Neural cell (in vitro differentiated cells): ENCODE data around the gene FADD. TPM values are rescaled to one million over a fixed set of nuclear protein-coding genes. Genes with fewer than 3 reads are reported as not detected.

Source experiments
- H2AFZ ChIP-seq: fragments of 200-600, 300-800 bp; sonication (generic), shearing (Covaris generic); 2 replicates; pipeline ENCODE4 v1.6.0; 2014; ENCODE audit warnings: low read depth, mild to moderate bottlenecking, antibody characterized with exemption, low read length, moderate library complexity
- H3F3A ChIP-seq: fragments of 200-600 bp; shearing (Covaris generic); 2 replicates; pipeline ENCODE4 v1.6.1; 2016; ENCODE audit warnings: mild to moderate bottlenecking, moderate library complexity, mixed read lengths, antibody characterized with exemption, low read length; ENCODE audit not compliant: insufficient read depth, poor library complexity, severe bottlenecking
- H3K27ac ChIP-seq: fragments of 200-600, 300-800 bp; sonication (generic), shearing (Covaris generic); 2 replicates; pipeline ENCODE4 v1.5.1; 2014; ENCODE audit warnings: mild to moderate bottlenecking, low read length, moderate library complexity
- H3K27me3 ChIP-seq: fragments of 300-800, 200-600 bp; sonication (generic), shearing (Covaris generic); 2 replicates; pipeline ENCODE4 v1.6.0; 2014; ENCODE audit warnings: mild to moderate bottlenecking, low read depth, low read length, moderate library complexity; ENCODE audit not compliant: insufficient read depth
- H3K36me3 ChIP-seq: fragments of 300-800, 200-600 bp; sonication (generic), shearing (Covaris generic); 2 replicates; pipeline ENCODE4 v1.5.1; 2014; ENCODE audit warnings: mild to moderate bottlenecking, antibody characterized with exemption, low read length, moderate library complexity; ENCODE audit not compliant: insufficient read depth
- H3K4me2 ChIP-seq: fragments of 300-800, 200-600 bp; sonication (generic), shearing (Covaris generic); 2 replicates; pipeline ENCODE4 v1.6.0; 2014; ENCODE audit warnings: mild to moderate bottlenecking, low read length
- H3K4me3 ChIP-seq: fragments of 300-800, 200-600 bp; sonication (generic), shearing (Covaris generic); 2 replicates; pipeline ENCODE4 v1.5.1; 2014; ENCODE audit warnings: mild to moderate bottlenecking, low read length, moderate library complexity
- H3K79me2 ChIP-seq: fragments of 200-600 bp; shearing (Covaris generic); replicated peaks from 2 replicates; pipeline ENCODE4 v1.6.0; 2014; ENCODE audit warnings: mild to moderate bottlenecking, low read length, moderate library complexity; ENCODE audit not compliant: insufficient read depth
- H3K9ac ChIP-seq: fragments of 300-800, 200-600 bp; sonication (generic), shearing (Covaris generic); 2 replicates; pipeline ENCODE4 v1.6.1; 2016; ENCODE audit warnings: mild to moderate bottlenecking, low read length, mixed read lengths
- H3K9me2 ChIP-seq: fragments of 200-600 bp; shearing (Covaris generic); 2 replicates; pipeline ENCODE4 v1.6.1; 2016; ENCODE audit warnings: mild to moderate bottlenecking, low read length, mixed read lengths; ENCODE audit not compliant: insufficient read depth
- H3K9me3 ChIP-seq: fragments of 200-600, 300-800 bp; sonication (generic), shearing (Covaris generic); 2 replicates; pipeline ENCODE4 v1.6.1; 2016; ENCODE audit warnings: mild to moderate bottlenecking, mixed run types, low read length, moderate library complexity, mixed read lengths
- H4K20me1 ChIP-seq: fragments of 200-600 bp; shearing (Covaris generic); 2 replicates; pipeline ENCODE4 v1.6.1; 2016; ENCODE audit warnings: mild to moderate bottlenecking, mixed run types; ENCODE audit not compliant: insufficient read depth
- CTCF ChIP-seq: fragments of 450-650 bp; IDR thresholded peaks from 2 replicates; pipeline ENCODE4 v1.5.1; 2014; ENCODE audit warnings: antibody characterized with exemption, mild to moderate bottlenecking, moderate library complexity; ENCODE audit not compliant: poor library complexity, severe bottlenecking
- EP300 ChIP-seq: fragments of 450-650 bp; conservative IDR thresholded peaks from 2 replicates; pipeline ENCODE4 v1.6.1; 2014; ENCODE audit warnings: antibody characterized with exemption, mild to moderate bottlenecking, moderate library complexity; ENCODE audit not compliant: poor library complexity, severe bottlenecking
- EZH2 ChIP-seq: fragments of 200-600, 300-800 bp; shearing (Covaris generic), sonication (generic); IDR thresholded peaks from 2 replicates; pipeline ENCODE4 v1.6.1; 2014; ENCODE audit warnings: antibody characterized with exemption, low read length, borderline replicate concordance, mild to moderate bottlenecking; ENCODE audit not compliant: insufficient read depth, poor library complexity, severe bottlenecking
- MXI1 ChIP-seq: fragments of 450-650 bp; conservative IDR thresholded peaks from 2 replicates; pipeline ENCODE4 v1.6.1; 2014; ENCODE audit warnings: antibody characterized with exemption, mild to moderate bottlenecking; ENCODE audit not compliant: poor library complexity, severe bottlenecking
- POLR2AphosphoS5 ChIP-seq: IDR thresholded peaks from 2 replicates; pipeline ENCODE4 v1.6.1; 2012
- RAD21 ChIP-seq: fragments of 450-650 bp; conservative IDR thresholded peaks from 2 replicates; pipeline ENCODE4 v1.6.1; 2014; ENCODE audit warnings: antibody characterized with exemption, mild to moderate bottlenecking, moderate library complexity
- REST ChIP-seq: IDR thresholded peaks from 2 replicates; pipeline ENCODE4 v1.6.1; 2012; ENCODE audit warnings: borderline replicate concordance
- SMC3 ChIP-seq: fragments of 450-650 bp; conservative IDR thresholded peaks from 2 replicates; pipeline ENCODE4 v1.6.1; 2014; ENCODE audit warnings: antibody characterized with exemption, mild to moderate bottlenecking, moderate library complexity; ENCODE audit not compliant: poor library complexity
- TAF1 ChIP-seq: IDR thresholded peaks from 2 replicates; pipeline ENCODE4 v1.6.1; 2012; ENCODE audit warnings: low read depth
- polyA plus RNA-seq: library from polyadenylated mRNA; depleted of rRNA; stranded (reverse); fragments of >200 nt; gene quantifications from 2 replicates; pipeline ENCODE4 v1.2.3, GENCODE V29; 2014

Gene FADD
- polyA plus RNA-seq, 1 donor from 2014 or later, result 23.1 TPM

GRCh38 chr11:70161043-70161625 is 42.0 kb upstream of the FADD start:
- Histone ChIP-seq H3K79me2 (no peaks in the 10 kb centered on the region), H3F3A (no peaks in the 10 kb centered on the region), H3K27ac (no peak overlapping the region), H2AFZ (no peak overlapping the region), H3K36me3 (no peaks in the 10 kb centered on the region), H3K9ac (no peak overlapping the region), H3K4me3 (no peak overlapping the region), H3K27me3 (no peaks in the 10 kb centered on the region), H4K20me1 (no peaks in the 10 kb centered on the region), H3K9me3 (no peaks in the 10 kb centered on the region), H3K4me2 (no peak overlapping the region), H3K9me2 (no peaks in the 10 kb centered on the region)
- no peak for TF ChIP-seq EZH2
- no peak for TF ChIP-seq EP300
- no peak for TF ChIP-seq RAD21
- TF ChIP-seq POLR2AphosphoS5, result no peak
- TF ChIP-seq TAF1, result no peak
- no peak for TF ChIP-seq MXI1
- TF ChIP-seq REST, result no peak
- TF ChIP-seq SMC3, result no peak
- no peak for TF ChIP-seq CTCF

DNA sequence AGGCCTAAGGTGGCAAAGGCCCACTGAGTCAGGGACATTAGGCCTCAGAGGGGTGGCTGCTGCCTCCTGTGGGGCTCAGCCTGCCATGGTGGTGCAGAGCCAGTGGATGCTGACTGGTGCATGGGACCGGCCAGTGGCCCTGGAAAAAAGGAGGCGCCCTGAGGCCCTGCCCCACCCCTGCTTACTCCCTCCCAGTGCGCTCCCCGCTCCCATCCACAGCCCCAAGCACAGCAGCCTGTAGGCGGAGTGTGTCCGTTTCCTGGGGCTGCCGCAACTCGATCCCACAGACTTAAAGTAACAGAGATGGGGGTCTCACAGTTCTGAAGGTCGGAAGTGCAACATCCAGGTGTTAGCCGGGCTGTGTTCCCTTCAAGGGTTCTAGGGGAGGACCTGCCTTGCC is 38.4 kb upstream of the FADD start:
- H4K20me1 ChIP-seq, result no peaks in the 10 kb centered on the region
- no peaks in the 10 kb centered on the region for H3F3A ChIP-seq
- H3K9me3 ChIP-seq, result no peaks in the 10 kb centered on the region
- H2AFZ ChIP-seq, result no peak overlapping the region
- H3K27me3 ChIP-seq, result no peaks in the 10 kb centered on the region
- no peak overlapping the region for H3K4me2 ChIP-seq
- TF ChIP-seq CTCF (no peak), TAF1 (no peak), RAD21 (no peak), MXI1 (no peak), REST (no peak), EP300 (no peak), POLR2AphosphoS5 (no peak), EZH2 (no peak), SMC3 (no peak)
- H3K27ac ChIP-seq, result no peak overlapping the region
- no peak overlapping the region for H3K4me3 ChIP-seq
- H3K36me3 ChIP-seq, result no peaks in the 10 kb centered on the region
- H3K9ac ChIP-seq, result no peak overlapping the region
- H3K79me2 ChIP-seq, result no peaks in the 10 kb centered on the region
- no peaks in the 10 kb centered on the region for H3K9me2 ChIP-seq
